NCI-H446 (cell line): Measurements from ENCODE around the gene KCNJ4.
"Not testable (repeated sequence)": the region's sequence is repeated elsewhere in the genome, so short reads cannot be mapped to it uniquely, and the experiment has no call there.

ENCODE experiments used
- DNase-seq, 2 experiments: peaks; one replicate each; lab custom pipeline; 2025; lab: John Stamatoyannopoulos, UW

KCNJ4 gene

DNA sequence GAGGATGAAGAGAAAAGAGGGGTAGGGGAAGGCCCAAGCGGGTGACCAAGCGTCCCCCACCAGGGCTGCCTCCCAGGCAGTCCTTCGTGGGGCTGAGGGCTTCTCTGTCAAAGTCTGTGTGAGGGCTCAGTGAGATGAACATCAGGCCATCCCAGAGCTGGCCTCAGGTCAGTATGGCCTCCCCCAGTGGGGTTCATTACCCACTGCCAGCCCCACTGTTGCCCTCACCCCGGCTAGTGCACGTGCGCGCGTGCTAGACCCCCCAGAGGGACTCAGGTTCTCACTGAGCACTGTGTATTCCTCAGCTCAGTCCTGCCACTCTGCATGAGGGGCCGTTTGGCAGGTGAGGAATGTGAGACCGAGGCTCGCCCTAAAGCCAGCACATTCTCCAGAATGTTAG is 16.2 kb upstream of the KCNJ4 start:
- DNase-seq, result no peak

DNA sequence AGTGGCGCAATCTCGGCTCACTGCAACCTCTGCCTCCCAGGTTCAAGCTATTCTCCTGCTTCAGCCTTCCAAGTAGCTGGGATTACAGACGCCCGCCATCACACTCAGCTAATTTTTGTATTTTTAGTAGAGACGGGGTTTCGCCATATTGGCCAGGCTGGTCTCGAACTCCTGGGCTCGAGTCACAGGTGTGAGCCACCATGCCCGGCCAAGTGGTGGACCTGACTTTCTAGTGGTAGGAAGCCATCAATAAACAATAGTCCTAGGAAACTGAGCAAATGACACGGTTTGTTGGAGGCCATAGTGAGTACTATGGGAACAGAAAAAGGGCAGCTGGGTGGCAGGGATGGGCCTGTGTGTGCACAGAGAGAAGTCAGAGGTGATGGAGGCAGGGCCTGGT is 15.2 kb upstream of the KCNJ4 start:
- DNase-seq, result not testable (repeated sequence)

DNA sequence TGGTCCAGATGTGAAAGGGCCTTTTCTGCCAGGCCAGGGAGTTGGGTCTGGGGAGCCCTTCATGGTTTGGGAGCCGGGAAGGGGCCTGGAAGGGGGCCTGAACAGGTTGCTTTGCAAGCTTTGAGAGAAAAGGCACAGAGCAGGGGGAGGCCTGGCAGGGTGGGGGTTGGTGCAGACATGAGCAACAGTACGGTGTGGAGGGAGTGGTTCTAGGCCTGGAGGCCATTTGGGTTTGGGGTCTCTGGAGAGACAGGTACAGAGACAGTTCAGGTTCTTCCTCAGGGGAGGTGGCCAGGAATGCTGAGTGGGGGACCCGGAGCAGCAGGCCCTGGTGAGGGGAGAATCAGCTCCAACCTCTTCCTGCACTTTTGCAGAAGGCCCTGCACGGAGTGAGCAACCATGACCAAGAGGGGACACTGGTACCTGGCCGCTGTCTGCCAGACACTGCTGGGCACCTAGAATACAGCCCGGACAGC is 14.3 kb upstream of the KCNJ4 start:
- DNase-seq, result no peak

GRCh38 chr22:38468443-38469305 is 13.7 kb upstream of the KCNJ4 start:
- DNase-seq, result no peak

GRCh38 chr22:38467904-38468442 is 13.0 kb upstream of the KCNJ4 start, which contains the start of gene KDELR3:
TSS of gene KDELR3 (plus strand) at chr22:38468096. CDS start at chr22:38468234, 138 bp downstream.
- DNase-seq, result no peak

GRCh38 chr22:38467438-38467903 is 12.5 kb upstream of the KCNJ4 start:
- no peak for DNase-seq

GRCh38 chr22:38465673-38466490 is 10.9 kb upstream of the KCNJ4 start:
- DNase-seq, result no peak

DNA sequence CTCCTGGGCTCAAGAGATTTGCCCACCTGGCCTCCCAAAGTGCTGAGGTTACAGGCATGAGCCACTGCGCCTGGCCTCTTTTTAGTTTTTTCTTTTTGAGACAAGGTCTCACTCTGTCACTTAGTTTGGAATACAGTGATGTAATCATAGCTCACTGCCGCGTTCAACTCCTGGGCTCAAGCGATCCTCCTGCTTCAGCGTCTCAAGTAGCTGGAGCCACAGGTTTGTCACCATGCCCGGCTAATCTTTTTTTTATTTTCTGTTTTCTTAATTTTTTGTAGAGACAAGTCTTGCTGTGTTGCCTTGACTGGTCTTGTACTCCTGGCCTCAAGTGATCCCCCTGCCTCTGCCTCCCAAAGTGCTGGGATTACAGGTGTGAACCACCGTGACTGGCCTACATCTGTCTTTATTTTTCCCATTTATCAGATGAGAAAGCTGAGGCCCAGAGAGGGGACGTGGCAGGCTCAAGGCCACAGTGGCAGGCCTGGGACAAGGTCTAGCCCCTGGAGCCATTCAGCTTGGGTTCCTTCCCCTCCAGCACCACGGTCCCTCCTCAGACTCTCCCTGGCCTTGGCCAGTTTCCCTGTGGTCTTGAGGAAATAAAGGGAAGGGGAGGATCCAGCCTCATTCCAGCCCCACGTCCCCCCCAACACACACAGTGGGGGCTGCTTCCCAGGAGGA is 10.1 kb upstream of the KCNJ4 start:
- DNase-seq, result no peak

- DNase-seq, result no peak
Measured at GRCh38 chr22:38462960-38463784, 8.2 kb upstream of the KCNJ4 start.

DNA sequence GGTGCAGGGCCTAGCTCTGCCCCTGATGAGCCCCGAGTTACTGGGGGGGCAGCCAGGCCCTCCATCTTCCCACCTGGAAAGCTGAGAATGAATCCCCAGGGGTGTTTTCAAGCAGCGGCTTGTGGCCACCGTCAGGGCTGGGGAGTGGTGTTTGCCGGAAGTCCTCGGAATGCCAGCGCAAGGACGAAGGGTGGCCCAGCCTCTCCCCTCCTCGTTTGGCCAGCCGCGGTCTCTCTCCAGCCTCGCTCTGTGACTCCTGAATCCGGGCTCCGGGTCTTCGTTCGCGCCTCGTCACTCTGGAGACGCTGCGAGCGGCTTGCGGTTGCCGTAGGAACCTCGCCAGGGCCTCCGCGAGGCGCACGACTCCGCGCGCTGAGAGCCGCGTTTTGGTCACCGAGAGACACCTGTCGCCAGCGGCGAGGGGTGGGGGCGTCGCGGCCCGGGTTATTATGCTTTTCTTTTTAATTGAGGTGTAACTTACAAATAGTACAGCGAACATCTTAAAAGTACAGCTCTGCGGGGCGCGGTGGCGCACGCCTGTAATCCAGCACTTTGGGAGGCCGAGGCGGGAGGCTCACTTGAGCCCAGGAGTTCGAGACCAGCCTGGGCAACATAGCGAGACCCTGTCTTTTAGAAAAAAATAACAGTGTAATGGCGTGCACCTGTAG is 6.5 kb upstream of the KCNJ4 start:
- DNase-seq, result peak; percentile 65 to 88

DNA sequence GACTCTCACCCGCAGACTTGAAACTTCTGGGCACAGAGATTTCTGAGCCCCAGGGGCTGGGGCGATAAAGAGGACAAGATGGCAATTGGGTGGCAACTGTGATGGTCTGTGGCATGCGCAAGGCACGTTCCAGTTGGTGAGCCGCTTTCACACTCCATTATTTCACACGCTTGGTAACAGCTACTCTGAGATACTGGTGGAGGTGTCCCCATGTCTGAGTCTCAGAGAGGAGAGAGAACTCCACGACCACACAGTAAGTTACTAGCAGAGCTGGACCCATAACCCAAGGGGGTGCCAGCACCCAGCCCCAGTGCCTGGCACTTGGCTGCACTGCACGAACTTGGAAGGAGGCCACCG is 6.0 kb upstream of the KCNJ4 start:
- DNase-seq, result no peak

GRCh38 chr22:38460426-38460840 is 5.4 kb upstream of the KCNJ4 start:
- DNase-seq, result no peak

- DNase-seq, result no peak
Measured at GRCh38 chr22:38456841-38457699, 2.1 kb upstream of the KCNJ4 start.

GRCh38 chr22:38456272-38456835 is 1.4 kb upstream of the KCNJ4 start:
- DNase-seq, result no peak

DNA sequence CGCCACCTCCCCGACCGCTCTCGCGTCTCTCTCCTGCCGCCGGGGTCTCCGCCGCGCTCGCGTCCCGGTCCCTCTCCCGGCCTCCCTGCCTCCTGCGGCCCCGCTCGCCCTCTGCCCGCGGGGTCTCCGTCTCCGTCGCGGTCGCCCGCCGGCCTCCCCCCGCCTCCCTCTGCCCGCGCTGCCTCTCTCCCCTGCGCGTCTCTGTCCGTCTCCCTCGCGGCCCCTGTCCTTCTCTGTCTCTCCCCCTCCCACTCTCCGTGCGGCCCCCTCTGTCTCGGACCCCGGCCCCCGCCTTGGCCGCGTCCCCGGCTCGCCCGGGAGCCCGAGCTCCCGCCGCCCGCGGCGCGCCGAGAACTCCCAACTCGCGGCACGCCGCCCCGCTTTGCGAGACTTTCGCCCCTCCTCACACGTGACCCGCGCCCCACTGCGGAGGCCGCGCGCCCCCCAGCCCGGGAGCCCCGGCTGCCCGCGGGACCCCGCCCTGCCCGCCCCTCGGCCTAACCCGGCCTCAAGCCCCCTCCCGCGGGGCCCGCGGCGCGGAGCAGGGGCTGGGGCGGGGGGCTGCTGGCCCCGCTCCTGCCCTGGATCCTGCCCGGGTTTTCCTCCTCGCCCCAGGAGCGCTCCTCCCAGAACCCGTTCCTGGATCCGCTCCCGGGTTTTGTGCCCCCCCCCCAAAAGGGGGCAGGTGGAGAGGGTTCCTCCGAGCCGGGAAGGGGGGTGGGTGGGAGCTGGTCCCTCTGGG is 702 bp upstream of the KCNJ4 start:
- DNase-seq, result peak; percentile 23 to 73

DNA sequence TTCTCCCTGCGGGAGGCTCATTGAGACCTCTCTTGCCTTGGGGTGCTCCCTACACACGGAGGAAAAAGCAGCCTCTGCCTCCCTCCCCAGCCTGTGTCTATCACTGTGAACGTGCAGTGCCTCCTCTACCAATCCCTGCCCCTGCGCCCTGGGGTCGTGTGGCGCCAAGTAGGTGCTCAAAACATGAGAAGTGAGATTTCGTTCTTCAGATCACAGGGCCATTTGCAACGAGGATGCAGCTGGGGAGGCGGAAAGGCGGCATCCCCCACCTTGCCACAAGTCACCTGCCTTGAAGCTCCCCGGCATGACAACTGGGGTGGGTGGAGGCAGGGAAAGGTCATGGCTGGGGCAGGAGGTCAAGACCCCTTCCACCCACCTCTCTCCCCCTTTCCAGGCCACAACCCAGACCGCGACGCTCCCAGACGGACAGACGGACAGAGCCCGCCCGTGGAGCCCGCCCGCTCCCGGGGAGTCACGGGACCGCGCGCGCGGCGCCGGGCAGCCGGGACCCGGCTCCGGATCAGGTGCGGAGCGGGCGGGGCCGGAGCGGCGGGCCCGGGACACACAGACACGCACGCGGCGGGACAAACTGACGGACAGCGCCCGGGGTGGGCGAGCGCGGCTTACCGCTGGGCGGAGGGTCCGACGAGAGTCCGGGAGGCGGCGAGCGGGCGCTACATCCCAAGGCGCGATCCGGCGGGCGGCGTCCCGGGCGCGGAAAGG is 485 bp downstream of the KCNJ4 start:
- no peak for DNase-seq

- DNase-seq, result no peak
Measured at GRCh38 chr22:38453996-38454352, 1.0 kb downstream of the KCNJ4 start.
